Colonic mucosa (tissue), 4 donors: ENCODE results near the gene C3orf22. TPM values are rescaled to one million over a fixed set of nuclear protein-coding genes. Genes with fewer than 3 reads are reported as not detected.

Experiments
- DNase-seq: peaks from one replicate; pipeline ENCODE4 v3.0.0-alpha.2; 2020
- H3K27ac ChIP-seq: fragments of 200-600 bp; one replicate; pipeline ENCODE4 v1.8.0; 2021
- H3K27me3 ChIP-seq: fragments of 200-600 bp; one replicate; pipeline ENCODE4 v1.8.0; 2021
- H3K36me3 ChIP-seq: fragments of 200-600 bp; one replicate; pipeline ENCODE4 v1.8.0; 2021
- H3K4me1 ChIP-seq: fragments of 200-600 bp; one replicate; pipeline ENCODE4 v1.8.0; 2021; ENCODE audit warnings: mild to moderate bottlenecking
- H3K4me3 ChIP-seq: fragments of 200-600 bp; one replicate; pipeline ENCODE4 v1.8.0; 2021
- H3K9ac ChIP-seq, 2 donors: one replicate each; pipeline ENCODE4 v1.7.0; 2013; ENCODE audit warnings: control low read depth in 2 of 2, low read depth in 2 of 2, low read length in 2 of 2
- H3K9me3 ChIP-seq: fragments of 200-600 bp; one replicate; pipeline ENCODE4 v1.8.0; 2021
- CTCF ChIP-seq: fragments of 200-600 bp; IDR thresholded peaks from one replicate; pipeline ENCODE4 v1.8.0; 2022; ENCODE audit warnings: antibody characterized with exemption, mild to moderate bottlenecking
- intact Hi-C: fragments of 100-400 bp; cut with DNase I; formaldehyde crosslinking; loops from one replicate; pipeline ENCODE4 v1.14.1; 2022
- total RNA-seq, 2 donors: library from RNA; stranded (reverse); fragmentation: NEBNext Ultra II Directional in 1 of 2; extraction: Animal tissue kit (Norgen Biotek cat#: 25700) in 1 of 2; gene quantifications; one replicate each; pipeline ENCODE4 v1.2.1, GENCODE V29; 2021
- donor health status: healthy.
- donor health status: DM: no; HTN: no; CAD: no.
- donor health status: DM: no; HTN: no; CAD: no.

Gene C3orf22
- total RNA-seq, 2 donors from 2014 or later: not detected

- Histone ChIP-seq H3K36me3 (no peaks in the 10 kb centered on the region), H3K27ac (no peak overlapping the region), H3K4me1 (no peaks in the 10 kb centered on the region), H3K27me3 (no peaks in the 10 kb centered on the region), H3K9ac (no peak overlapping the region), H3K9me3 (no peaks in the 10 kb centered on the region), H3K4me3 (no peak overlapping the region)
- intact Hi-C loops: no loop called here
- no peak for TF ChIP-seq CTCF
- peak; percentile 11 for DNase-seq
Measured at GRCh38 chr3:126548556-126549466, 9.9 kb downstream of the C3orf22 start.

GRCh38 chr3:126547721-126548120 is 11.0 kb downstream of the C3orf22 start:
- Histone ChIP-seq H3K4me3 (no peak overlapping the region), H3K27me3 (no peaks in the 10 kb centered on the region), H3K36me3 (no peaks in the 10 kb centered on the region), H3K9ac (no peak overlapping the region), H3K27ac (no peak overlapping the region), H3K4me1 (no peaks in the 10 kb centered on the region), H3K9me3 (no peaks in the 10 kb centered on the region)
- intact Hi-C loops: no loop called here
- no peak for DNase-seq
- TF ChIP-seq CTCF: no peak

GRCh38 chr3:126546549-126547239 is 12.0 kb downstream of the C3orf22 start:
- Histone ChIP-seq H3K9me3 (no peaks in the 10 kb centered on the region), H3K36me3 (no peaks in the 10 kb centered on the region), H3K4me1 (no peaks in the 10 kb centered on the region), H3K4me3 (no peak overlapping the region), H3K27me3 (no peaks in the 10 kb centered on the region), H3K27ac (no peak overlapping the region), H3K9ac (no peak overlapping the region)
- no peak for TF ChIP-seq CTCF
- DNase-seq: no peak
- intact Hi-C loops: no loop called here

- DNase-seq: peak; percentile 12
- H3K27me3 ChIP-seq: no peaks in the 10 kb centered on the region
- intact Hi-C loops: no loop called here
Measured at GRCh38 chr3:126546013-126546412, 12.7 kb downstream of the C3orf22 start.

GRCh38 chr3:126545544-126545943 is 13.2 kb downstream of the C3orf22 start:
- Histone ChIP-seq H3K4me3 (no peak overlapping the region), H3K9me3 (no peaks in the 10 kb centered on the region), H3K36me3 (no peaks in the 10 kb centered on the region), H3K27me3 (no peaks in the 10 kb centered on the region), H3K9ac (no peak overlapping the region), H3K4me1 (no peaks in the 10 kb centered on the region), H3K27ac (no peak overlapping the region)
- peak; percentile 9 for DNase-seq
- no peak for TF ChIP-seq CTCF
- intact Hi-C loops: no loop called here

More at GRCh38 chr3:126546013-126546412, 12.7 kb downstream of the C3orf22 start:
- no peak overlapping the region for H3K27ac ChIP-seq
- H3K9me3 ChIP-seq: no peaks in the 10 kb centered on the region
- TF ChIP-seq CTCF: no peak
- H3K36me3 ChIP-seq: no peaks in the 10 kb centered on the region
- H3K9ac ChIP-seq: no peak overlapping the region
- no peak overlapping the region for H3K4me3 ChIP-seq
- no peaks in the 10 kb centered on the region for H3K4me1 ChIP-seq
